ENCODE measurements around the gene CAPN5.
"Not testable (repeated sequence)": the region's sequence is repeated elsewhere in the genome, so short reads cannot be mapped to it uniquely, and the experiment has no call there.

CAPN5 gene

GRCh38 chr11:77083566-77084245 is 16.9 kb downstream of the CAPN5 start:
- no peak for DNase-seq (ENCODE audit: low read depth in 2 of 2)

GRCh38 chr11:77084581-77085191 is 17.9 kb downstream of the CAPN5 start:
- no peak for DNase-seq (ENCODE audit: low read depth in 2 of 2)

- no peak for DNase-seq (ENCODE audit: low read depth in 2 of 2)
Observed at GRCh38 chr11:77085652-77086051, 18.9 kb downstream of the CAPN5 start.

GRCh38 chr11:77086521-77087472 is 20.0 kb downstream of the CAPN5 start:
- DNase-seq (ENCODE audit: low read depth in 2 of 2), result no peak

GRCh38 chr11:77087723-77088225 is 21.0 kb downstream of the CAPN5 start:
- DNase-seq (ENCODE audit: low read depth in 2 of 2), result no peak

- no peak for DNase-seq (ENCODE audit: low read depth in 2 of 2)
Observed at GRCh38 chr11:77088236-77089003, 21.6 kb downstream of the CAPN5 start.

GRCh38 chr11:77089004-77089545 is 22.3 kb downstream of the CAPN5 start:
- no peak for DNase-seq (ENCODE audit: low read depth in 2 of 2)

GRCh38 chr11:77090046-77090372 is 23.2 kb downstream of the CAPN5 start:
- no peak for DNase-seq (ENCODE audit: low read depth in 2 of 2)

GRCh38 chr11:77090373-77091111 is 23.8 kb downstream of the CAPN5 start:
- no peak for DNase-seq (ENCODE audit: low read depth in 2 of 2)

GRCh38 chr11:77091146-77091940 is 24.6 kb downstream of the CAPN5 start:
- DNase-seq (ENCODE audit: low read depth in 2 of 2), result peak; percentile 68 to 77

- no peak for DNase-seq (ENCODE audit: low read depth in 2 of 2)
Observed at GRCh38 chr11:77092382-77092781, 25.6 kb downstream of the CAPN5 start.

- DNase-seq (ENCODE audit: low read depth in 2 of 2), result no peak
Observed at GRCh38 chr11:77093056-77093891, 26.5 kb downstream of the CAPN5 start.

GRCh38 chr11:77093987-77094840 is 27.4 kb downstream of the CAPN5 start:
- DNase-seq (ENCODE audit: low read depth in 2 of 2), result no peak

- no peak for DNase-seq (ENCODE audit: low read depth in 2 of 2)
Observed at GRCh38 chr11:77094841-77095365, 28.1 kb downstream of the CAPN5 start.

- no peak for DNase-seq (ENCODE audit: low read depth in 2 of 2)
Observed at GRCh38 chr11:77095551-77096490, 29.1 kb downstream of the CAPN5 start.

GRCh38 chr11:77096591-77097019 is 29.8 kb downstream of the CAPN5 start:
- DNase-seq (ENCODE audit: low read depth in 2 of 2), result no peak

GRCh38 chr11:77097180-77097579 is 30.4 kb downstream of the CAPN5 start:
- DNase-seq (ENCODE audit: low read depth in 2 of 2), result not testable (repeated sequence)

All from stimulated activated CD8-positive, alpha-beta memory T cell treated with anti-CD3 and anti-CD28 coated beads, Interleukin-2, amount 100 ng/mL, for 48 hours (primary cell).